ENCODE measurements around the gene PSME3. TPM values are rescaled to one million over a fixed set of nuclear protein-coding genes. Genes with fewer than 3 reads are reported as not detected.
"Not testable (repeated sequence)": the region's sequence is repeated elsewhere in the genome, so short reads cannot be mapped to it uniquely, and the experiment has no call there.

PSME3 gene
- polyA plus RNA-seq, 1 experiment, result 65.7 TPM

GRCh38 chr17:42853597-42853967, 20.4 kb downstream of the PSME3 start:
- H3K27me3 ChIP-seq (ENCODE audit: control insufficient read depth, insufficient read depth, low read length), result no peaks in the 10 kb centered on the region; the same call in 1 of the 2 replicates
- ChIA-PET CTCF (interaction anchor here (1.4 kb wide), 1 partner anchor 10 kb away, joined by 3 read pairs; no protein-coding TSS in a partner anchor), POLR2A (no interaction called here)
- TF ChIP-seq CTCF (IDR thresholded peaks at IDR 0.05; ENCODE audit: insufficient read depth, low read depth, low read length), result no peak
- no peaks in the 10 kb centered on the region for H3K36me3 ChIP-seq (ENCODE audit: control insufficient read depth, insufficient read depth, low read length)
- DNase-seq (ENCODE audit: low read depth), result no peak
- H3K4me3 ChIP-seq (ENCODE audit: low read depth, low read length), result no peak overlapping the region

- CTCF ChIA-PET, result interaction anchor here (1.4 kb wide), 1 partner anchor 10 kb away, joined by 3 read pairs; no protein-coding TSS in a partner anchor
Observed at GRCh38 chr17:42853968-42854790, 21.0 kb downstream of the PSME3 start.

GRCh38 chr17:42855048-42855596, 21.9 kb downstream of the PSME3 start:
- CTCF ChIA-PET, result interaction anchor here (1.0 to 1.4 kb wide), 2 partner anchors 10 to 11 kb away, joined by 3 read pairs; partner anchors contain the start of gene AOC2
- POLR2A ChIA-PET, result no interaction called here
- Histone ChIP-seq H3K4me3 (ENCODE audit: low read depth, low read length) (no peak overlapping the region), H3K36me3 (ENCODE audit: control insufficient read depth, insufficient read depth, low read length) (no peaks in the 10 kb centered on the region), H3K27me3 (ENCODE audit: control insufficient read depth, insufficient read depth, low read length) (no peaks in the 10 kb centered on the region; the same call in 1 of the 2 replicates)
- TF ChIP-seq CTCF (IDR thresholded peaks at IDR 0.05; ENCODE audit: insufficient read depth, low read depth, low read length), result no peak
- DNase-seq (ENCODE audit: low read depth), result no peak

More at GRCh38 chr17:42853968-42854790, 21.0 kb downstream of the PSME3 start:
- no peaks in the 10 kb centered on the region; the same call in 1 of the 2 replicates for H3K27me3 ChIP-seq (ENCODE audit: control insufficient read depth, insufficient read depth, low read length)
- DNase-seq (ENCODE audit: low read depth), result no peak
- TF ChIP-seq CTCF (IDR thresholded peaks at IDR 0.05; ENCODE audit: insufficient read depth, low read depth, low read length), result no peak
- H3K36me3 ChIP-seq (ENCODE audit: control insufficient read depth, insufficient read depth, low read length), result no peaks in the 10 kb centered on the region
- no peak overlapping the region for H3K4me3 ChIP-seq (ENCODE audit: low read depth, low read length)
- POLR2A ChIA-PET, result no interaction called here

- H3K36me3 ChIP-seq (ENCODE audit: control insufficient read depth, insufficient read depth, low read length); POLR2A ChIA-PET; H3K27me3 ChIP-seq (ENCODE audit: control insufficient read depth, insufficient read depth, low read length); DNase-seq (ENCODE audit: low read depth); H3K4me3 ChIP-seq (ENCODE audit: low read depth, low read length): not testable (repeated sequence)
- CTCF ChIA-PET, result interaction anchor here (1.0 kb wide), 1 partner anchor 11 kb away, joined by 3 read pairs; the partner anchor contains the start of gene AOC2
Observed at GRCh38 chr17:42856093-42856492, 22.9 kb downstream of the PSME3 start.

- CTCF ChIA-PET; H3K36me3 ChIP-seq (ENCODE audit: control insufficient read depth, insufficient read depth, low read length); POLR2A ChIA-PET; DNase-seq (ENCODE audit: low read depth); H3K27me3 ChIP-seq (ENCODE audit: control insufficient read depth, insufficient read depth, low read length); H3K4me3 ChIP-seq (ENCODE audit: low read depth, low read length): not testable (repeated sequence)
Observed at GRCh38 chr17:42856516-42856915, 23.3 kb downstream of the PSME3 start.

GRCh38 chr17:42857389-42857788, 24.2 kb downstream of the PSME3 start:
- Histone ChIP-seq H3K4me3 (ENCODE audit: low read depth, low read length) (no peak overlapping the region), H3K36me3 (ENCODE audit: control insufficient read depth, insufficient read depth, low read length) (no peaks in the 10 kb centered on the region), H3K27me3 (ENCODE audit: control insufficient read depth, insufficient read depth, low read length) (no peaks in the 10 kb centered on the region; the same call in 1 of the 2 replicates)
- DNase-seq (ENCODE audit: low read depth), result no peak
- ChIA-PET CTCF (no interaction called here), POLR2A (no interaction called here)
- no peak for TF ChIP-seq CTCF (IDR thresholded peaks at IDR 0.05; ENCODE audit: insufficient read depth, low read depth, low read length)

Data from BJ (cell line).